DMS79 (cell line): ENCODE measurements around the gene COL7A1.

Experiments
- DNase-seq: peaks from one replicate; lab custom pipeline; 2025; lab: John Stamatoyannopoulos, UW

Gene COL7A1

GRCh38 chr3:48591886-48592518, 3.1 kb downstream of the COL7A1 start:
- no peak for DNase-seq

- DNase-seq = no peak
Observed at GRCh38 chr3:48591436-48591835, 3.7 kb downstream of the COL7A1 start.

- DNase-seq = no peak
Observed at GRCh38 chr3:48588230-48588629, 6.9 kb downstream of the COL7A1 start.

GRCh38 chr3:48587686-48588085, 7.4 kb downstream of the COL7A1 start:
- DNase-seq = no peak

- no peak for DNase-seq
Observed at GRCh38 chr3:48585411-48585810, 9.7 kb downstream of the COL7A1 start.

- DNase-seq = no peak
Observed at GRCh38 chr3:48584836-48585235, 10.3 kb downstream of the COL7A1 start.

GRCh38 chr3:48581621-48582481, 13.3 kb downstream of the COL7A1 start:
- DNase-seq = no peak

- no peak for DNase-seq
Observed at GRCh38 chr3:48576647-48577046, 18.5 kb downstream of the COL7A1 start.

- no peak for DNase-seq
Observed at GRCh38 chr3:48575366-48575765, 19.8 kb downstream of the COL7A1 start.

GRCh38 chr3:48573973-48574585, 21.1 kb downstream of the COL7A1 start:
- no peak for DNase-seq

GRCh38 chr3:48572517-48572916, 22.6 kb downstream of the COL7A1 start:
- no peak for DNase-seq

- no peak for DNase-seq
Observed at GRCh38 chr3:48571938-48572337, 23.2 kb downstream of the COL7A1 start.

- DNase-seq = no peak
Observed at GRCh38 chr3:48569808-48570450, 25.2 kb downstream of the COL7A1 start.

GRCh38 chr3:48569400-48569799, 25.7 kb downstream of the COL7A1 start:
- no peak for DNase-seq

- no peak for DNase-seq
Observed at GRCh38 chr3:48568476-48568875, 26.7 kb downstream of the COL7A1 start.

- DNase-seq = no peak
Observed at GRCh38 chr3:48567500-48567899, 27.6 kb downstream of the COL7A1 start.

- no peak for DNase-seq
Observed at GRCh38 chr3:48567090-48567489, 28.0 kb downstream of the COL7A1 start.

- DNase-seq = no peak
Observed at GRCh38 chr3:48566401-48566760, 28.7 kb downstream of the COL7A1 start.

- DNase-seq = no peak
Observed at GRCh38 chr3:48565591-48566400, 29.3 kb downstream of the COL7A1 start.

GRCh38 chr3:48565186-48565585, 29.9 kb downstream of the COL7A1 start:
- no peak for DNase-seq

- DNase-seq = no peak
Observed at GRCh38 chr3:48564667-48565066, 30.5 kb downstream of the COL7A1 start.

GRCh38 chr3:48564022-48564421, 31.1 kb downstream of the COL7A1 start:
- DNase-seq = no peak
